HepG2 (cell line): ENCODE measurements around the gene CDK10. TPM values are rescaled to one million over a fixed set of nuclear protein-coding genes. Genes with fewer than 3 reads are reported as not detected.

Experiments used
- CBX1 ChIP-seq: IDR thresholded peaks from one replicate; pipeline ENCODE4 v1.6.1; 2016; ENCODE audit warnings: antibody characterized with exemption, low read depth
- CBX5 ChIP-seq: sonication (generic); formaldehyde crosslinking; IDR thresholded peaks from 2 replicates; pipeline ENCODE4 v1.4.0; 2020; ENCODE audit warnings: missing genetic modification reagents, borderline replicate concordance
- ELF1 ChIP-seq: sonication (generic); formaldehyde crosslinking; IDR thresholded peaks from 2 replicates; pipeline ENCODE4 v1.4.0; 2020; ENCODE audit warnings: missing genetic modification reagents
- GABPB1 ChIP-seq: IDR thresholded peaks from 2 replicates; pipeline ENCODE4 v1.6.1; 2016; ENCODE audit warnings: mild to moderate bottlenecking, missing genetic modification reagents, moderate library complexity, missing compliant biosample characterization
- MXD4 ChIP-seq: IDR thresholded peaks from 2 replicates; pipeline ENCODE4 v1.6.1; 2016; ENCODE audit warnings: mild to moderate bottlenecking, missing biosample characterization, missing genetic modification reagents
- PAX8 ChIP-seq: sonication (generic); formaldehyde crosslinking; IDR thresholded peaks from 2 replicates; pipeline ENCODE4 v1.8.0; 2022; ENCODE audit warnings: mild to moderate bottlenecking, missing genetic modification reagents, borderline replicate concordance
- PITX1 ChIP-seq: sonication (generic); formaldehyde crosslinking; IDR thresholded peaks from 2 replicates; pipeline ENCODE4 v1.5.1; 2020; ENCODE audit warnings: mild to moderate bottlenecking, missing genetic modification reagents
- RFXANK ChIP-seq: IDR thresholded peaks from 2 replicates; pipeline ENCODE4 v1.6.1; 2016
- SALL2 ChIP-seq: sonication (generic); formaldehyde crosslinking; IDR thresholded peaks from 2 replicates; pipeline ENCODE4 v1.8.1; 2023; ENCODE audit warnings: mild to moderate bottlenecking, missing genetic modification reagents, inconsistent platforms
- SNRNP70 ChIP-seq: fragments of 200-400 bp; formaldehyde crosslinking; IDR thresholded peaks from 2 replicates; pipeline ENCODE4 v1.6.1; 2017; ENCODE audit warnings: mild to moderate bottlenecking, low read depth, low read length, moderate library complexity
- SP2 ChIP-seq: sonication (generic); formaldehyde crosslinking; IDR thresholded peaks from 2 replicates; pipeline ENCODE4 v1.5.1; 2020; ENCODE audit warnings: mild to moderate bottlenecking, missing genetic modification reagents
- STAT5B ChIP-seq: sonication (generic); formaldehyde crosslinking; IDR thresholded peaks from 2 replicates; pipeline ENCODE4 v1.4.0; 2020; ENCODE audit warnings: missing genetic modification reagents
- TAF15 ChIP-seq: fragments of 200-400 bp; formaldehyde crosslinking; IDR thresholded peaks from one replicate; pipeline ENCODE4 v1.6.1; 2018; ENCODE audit warnings: mild to moderate bottlenecking, low read depth, low read length; ENCODE audit not compliant: poor library complexity, severe bottlenecking
- ZFP82 ChIP-seq: sonication (generic); formaldehyde crosslinking; IDR thresholded peaks from 2 replicates; pipeline ENCODE4 v1.5.1; 2020; ENCODE audit warnings: mild to moderate bottlenecking, missing genetic modification reagents, borderline replicate concordance
- ZNF484 ChIP-seq: sonication (generic); formaldehyde crosslinking; IDR thresholded peaks from 2 replicates; pipeline ENCODE4 v1.5.1; 2020; ENCODE audit warnings: mild to moderate bottlenecking, low read depth, missing genetic modification reagents, borderline replicate concordance
- ZNF530 ChIP-seq: sonication (generic); formaldehyde crosslinking; IDR thresholded peaks from 2 replicates; pipeline ENCODE4 v1.5.0; 2020; ENCODE audit warnings: low read depth, mild to moderate bottlenecking, missing genetic modification reagents
- ZNF607 ChIP-seq: sonication (generic); formaldehyde crosslinking; IDR thresholded peaks from 2 replicates; pipeline ENCODE4 v1.5.1; 2020; ENCODE audit warnings: missing genetic modification reagents, mild to moderate bottlenecking, borderline replicate concordance
- ZNF652 ChIP-seq: IDR thresholded peaks from 2 replicates; pipeline ENCODE4 v1.6.1; 2016; ENCODE audit warnings: low read depth, borderline replicate concordance
- ZNF670 ChIP-seq: sonication (generic); formaldehyde crosslinking; IDR thresholded peaks from 2 replicates; pipeline ENCODE4 v1.8.0; 2022; ENCODE audit warnings: mild to moderate bottlenecking, missing genetic modification reagents, borderline replicate concordance
- ZNF678 ChIP-seq: sonication (generic); formaldehyde crosslinking; IDR thresholded peaks from 2 replicates; pipeline ENCODE4 v1.4.0; 2020; ENCODE audit warnings: mild to moderate bottlenecking, missing genetic modification reagents
- ZNF800 ChIP-seq: sonication (generic); formaldehyde crosslinking; IDR thresholded peaks from 2 replicates; pipeline ENCODE4 v1.4.0; 2020; ENCODE audit warnings: missing genetic modification reagents
- ZSCAN21 ChIP-seq: sonication (generic); formaldehyde crosslinking; IDR thresholded peaks from 2 replicates; pipeline ENCODE4 v1.8.0; 2022; ENCODE audit warnings: mild to moderate bottlenecking, missing genetic modification reagents, moderate library complexity, borderline replicate concordance
- ZZZ3 ChIP-seq: sonication (generic); formaldehyde crosslinking; IDR thresholded peaks from 2 replicates; pipeline ENCODE4 v1.4.0; 2020; ENCODE audit warnings: missing genetic modification reagents, mild to moderate bottlenecking, borderline replicate concordance
- polyA plus RNA-seq, 8 experiments: library from polyadenylated mRNA; depleted of rRNA in 3 of 8; stranded (reverse) in 7 of 8; unstranded in 1 of 8; fragments of >200 nt; fragmentation: Illumina TruSeq in 4 of 8; extraction: Trizol in 4 of 8; gene quantifications; 2 replicates each; pipeline versions ENCODE4 v1.2.1 to v1.2.3, GENCODE V29; 2011 to 2016; ENCODE audit warnings: low read depth in 4 of 8, missing spikeins in 1 of 8, mixed read lengths in 1 of 8; ENCODE audit not compliant: insufficient read depth in 1 of 8
- total RNA-seq, 5 experiments: library from RNA; depleted of rRNA; stranded (reverse); fragments of >200 nt; fragmentation: Illumina TruSeq; extraction: Trizol; gene quantifications; 2 replicates each; pipeline ENCODE4 v1.2.3, GENCODE V29; 2016; ENCODE audit warnings: low read depth in 1 of 5
- TF ChIP-seq, protein P1 (sequence below): sonication (generic); formaldehyde crosslinking; IDR thresholded peaks from 2 replicates; pipeline ENCODE4 v1.4.0; 2020; ENCODE audit warnings: low read depth, mild to moderate bottlenecking, missing genetic modification reagents

Gene CDK10
- total and polyA plus RNA-seq, 2 of the 13 experiments (the other 11 are each of a cell fraction or from before 2014, with no cell fraction given) = 2.5 to 3.9 TPM

GRCh38 chr16:89721546-89722391 lies 35.3 kb downstream of the CDK10 start (continued):
- 0 out of 2 replicates have a peak, but pooled peaks have one; percentile 26 for TF ChIP-seq ZNF652 (CRISPR knock-in tag)
- peak; percentile 13 for TF ChIP-seq TAF15
- TF ChIP-seq SALL2 (CRISPR knock-in tag) = peak; percentile 56; the same call in 1 of the 2 replicates
- TF ChIP-seq MXD4 (CRISPR knock-in tag) = peak; percentile 3; the same call in 1 of the 2 replicates
- TF ChIP-seq PAX8 = no peak
- no peak for TF ChIP-seq RFXANK
- peak; percentile 56; the same call in 1 of the 2 replicates for TF ChIP-seq ZNF800
- 0 out of 2 replicates have a peak, but pooled peaks have one; percentile 13 for TF ChIP-seq ZSCAN21
- no peak for TF ChIP-seq PITX1
- TF ChIP-seq, protein P1, sequence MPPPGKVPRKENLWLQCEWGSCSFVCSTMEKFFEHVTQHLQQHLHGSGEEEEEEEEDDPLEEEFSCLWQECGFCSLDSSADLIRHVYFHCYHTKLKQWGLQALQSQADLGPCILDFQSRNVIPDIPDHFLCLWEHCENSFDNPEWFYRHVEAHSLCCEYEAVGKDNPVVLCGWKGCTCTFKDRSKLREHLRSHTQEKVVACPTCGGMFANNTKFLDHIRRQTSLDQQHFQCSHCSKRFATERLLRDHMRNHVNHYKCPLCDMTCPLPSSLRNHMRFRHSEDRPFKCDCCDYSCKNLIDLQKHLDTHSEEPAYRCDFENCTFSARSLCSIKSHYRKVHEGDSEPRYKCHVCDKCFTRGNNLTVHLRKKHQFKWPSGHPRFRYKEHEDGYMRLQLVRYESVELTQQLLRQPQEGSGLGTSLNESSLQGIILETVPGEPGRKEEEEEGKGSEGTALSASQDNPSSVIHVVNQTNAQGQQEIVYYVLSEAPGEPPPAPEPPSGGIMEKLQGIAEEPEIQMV (CRISPR knock-in tag) = peak; percentile 72; the same call in 1 of the 2 replicates
- TF ChIP-seq ZNF607 (CRISPR knock-in tag) = peak; percentile 46; the same call in 1 of the 2 replicates
- peak; percentile 34; the same call in 1 of the 2 replicates for TF ChIP-seq ELF1 (CRISPR knock-in tag)
- TF ChIP-seq ZNF670 = peak; percentile 53; the same call in 1 of the 2 replicates
- TF ChIP-seq ZNF530 (CRISPR knock-in tag) = no peak
- TF ChIP-seq ZFP82 (CRISPR knock-in tag) = peak; percentile 80; the same call in 1 of the 2 replicates
- no peak for TF ChIP-seq ZNF484 (CRISPR knock-in tag)
- no peak for TF ChIP-seq SNRNP70
- TF ChIP-seq CBX1 = no peak
- TF ChIP-seq STAT5B (CRISPR knock-in tag) = 0 out of 2 replicates have a peak, but pooled peaks have one; percentile 27
- 0 out of 2 replicates have a peak, but pooled peaks have one; percentile 4 for TF ChIP-seq ZZZ3 (CRISPR knock-in tag)
- TF ChIP-seq SP2 = 0 out of 2 replicates have a peak, but pooled peaks have one; percentile 30
- TF ChIP-seq CBX5 = 0 out of 2 replicates have a peak, but pooled peaks have one; percentile 42
- peak; percentile 51; the same call in 1 of the 2 replicates for TF ChIP-seq GABPB1 (CRISPR knock-in tag)
- TF ChIP-seq ZNF678 (CRISPR knock-in tag) = 0 out of 2 replicates have a peak, but pooled peaks have one; percentile 6
